Measurements from ENCODE around the gene RAE1. TPM values are rescaled to one million over a fixed set of nuclear protein-coding genes. Genes with fewer than 3 reads are reported as not detected.

RAE1 gene
- total and polyA plus RNA-seq, 2 of the 8 experiments (the other 6 are each of a cell fraction or from before 2014, with no cell fraction given): 35.9 to 44.9 TPM

DNA sequence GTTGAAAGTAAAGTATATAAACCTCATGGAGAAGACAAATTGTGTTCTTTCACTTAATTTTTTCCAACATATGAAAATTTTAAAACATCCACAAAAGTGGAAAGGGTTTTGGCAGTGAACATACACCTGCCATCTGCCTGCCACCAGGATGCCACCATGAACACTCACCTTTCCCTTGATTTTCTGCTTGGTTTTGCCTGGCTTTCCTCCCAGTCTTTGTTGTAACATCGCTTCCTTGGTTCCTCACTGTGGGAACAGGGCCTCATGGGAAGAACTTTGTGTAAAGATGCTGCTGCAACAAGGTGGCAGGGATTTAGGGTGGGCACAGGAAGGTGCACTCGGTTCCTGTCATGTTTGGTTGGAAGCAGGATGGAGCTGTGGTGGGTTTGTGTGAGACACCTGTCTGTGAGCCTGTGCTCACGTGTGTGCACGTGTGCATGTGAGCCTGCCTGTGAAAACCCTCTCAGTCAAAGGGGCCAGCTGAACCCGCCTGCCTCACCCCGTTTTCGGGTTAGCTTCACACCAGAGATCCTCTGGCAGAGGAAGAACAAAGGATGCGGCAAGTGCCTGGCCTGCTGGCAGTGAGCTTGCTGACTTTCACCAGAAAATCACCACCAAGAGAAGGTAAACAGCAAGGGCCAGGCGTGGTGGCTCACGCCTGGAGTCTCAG is 29.2 kb downstream of the RAE1 start:
- FAIRE-seq: no peak
- H2BK12ac ChIP-seq (ENCODE audit: low read depth, low read length): no peak overlapping the region
- H3K36me3 ChIP-seq (ENCODE audit: control insufficient read depth in 2 of 4, insufficient read depth in 4 of 4, low read length in 3 of 4): peaks cover 1 to 19% (median 15%) of the 10 kb centered on the region in 4 experiments; a peak in 6 of 8 replicates
- TF ChIP-seq CHD2 (IDR thresholded peaks at IDR 0.05; ENCODE audit: low read length) (no peak), BRCA1 (IDR thresholded peaks at IDR 0.05; ENCODE audit: low read depth, low read length) (no peak), PHF8 (conservative IDR thresholded peaks at IDR 0.05; ENCODE audit: low read depth, low read length) (no peak), SUZ12 (IDR thresholded peaks at IDR 0.05; ENCODE audit: low read length) (no peak), JUN (IDR thresholded peaks at IDR 0.05; ENCODE audit: low read depth, low read length) (no peak), KDM5A (IDR thresholded peaks at IDR 0.05; ENCODE audit: low read length) (no peak), RBBP5 (IDR thresholded peaks at IDR 0.05; ENCODE audit: borderline replicate concordance, low read depth, low read length) (no peak), EZH2 (IDR thresholded peaks at IDR 0.05; ENCODE audit: low read depth, low read length, severe bottlenecking) (no peak)
- no peaks in the 10 kb centered on the region for H3K9me3 ChIP-seq (ENCODE audit: insufficient read depth in 2 of 2, low read depth in 1 of 2, low read length in 1 of 2)
- H4K91ac ChIP-seq (replicated peaks; ENCODE audit: insufficient read length, low read length): no peak overlapping the region
- no peak overlapping the region for H2AK5ac ChIP-seq (ENCODE audit: low read depth, low read length)
- H3K4me1 ChIP-seq (replicated peaks in 1 of 4; ENCODE audit: control insufficient read depth in 3 of 4, insufficient read depth in 4 of 4, low read length in 3 of 4): no peaks in the 10 kb centered on the region
- H2AFZ ChIP-seq (ENCODE audit: low read length): no peak overlapping the region
- no peak overlapping the region for H3K4me2 ChIP-seq (ENCODE audit: insufficient read depth in 1 of 2, low read depth in 2 of 2, low read length in 2 of 2)
- H3K4me3 ChIP-seq (ENCODE audit: extremely low read depth in 1 of 4, insufficient read depth in 2 of 4, low read depth in 3 of 4, low read length in 4 of 4): no peak overlapping the region
- H3K27me3 ChIP-seq (replicated peaks in 1 of 4; ENCODE audit: control insufficient read depth in 3 of 4, extremely low read depth in 1 of 4, insufficient read depth in 3 of 4, low read length in 3 of 4): no peaks in the 10 kb centered on the region
- H2BK5ac ChIP-seq (ENCODE audit: low read depth, low read length): no peak overlapping the region
- H3K79me2 ChIP-seq (ENCODE audit: control insufficient read depth in 1 of 2, insufficient read depth in 2 of 2, low read length in 2 of 2): no peaks in the 10 kb centered on the region
- DNase-seq (ENCODE audit: low read depth in 1 of 2, low spot score in 2 of 2): no peak
- H3K79me1 ChIP-seq (ENCODE audit: low read depth, low read length): peaks cover 3% of the 10 kb centered on the region; the same call in 1 of the 2 replicates
- H3K56ac ChIP-seq (replicated peaks; ENCODE audit: insufficient read length, low read depth, low read length): no peak overlapping the region
- H2BK120ac ChIP-seq (replicated peaks; ENCODE audit: low read depth, low read length): no peak overlapping the region
- H3K23me2 ChIP-seq (ENCODE audit: low read depth, low read length): no peaks in the 10 kb centered on the region
- no peak overlapping the region for H3K27ac ChIP-seq (ENCODE audit: low read depth, low read length)
- H3K18ac ChIP-seq (ENCODE audit: extremely low read depth, low read length): no peak overlapping the region
- no peak overlapping the region for H2BK15ac ChIP-seq (ENCODE audit: low read length)
- no peak overlapping the region for H3K23ac ChIP-seq (ENCODE audit: insufficient read length)
- no peak overlapping the region for H3K9ac ChIP-seq (replicated peaks in 1 of 4; ENCODE audit: extremely low read depth in 1 of 4, low read depth in 3 of 4, low read length in 3 of 4)
- H4K8ac ChIP-seq (ENCODE audit: extremely low read depth, insufficient read depth, low read length): peak overlapping the region; percentile 7; the same call in 1 of the 2 replicates
- no peak overlapping the region for H3K14ac ChIP-seq (ENCODE audit: insufficient read length)
- H4K5ac ChIP-seq (ENCODE audit: insufficient read length, low read depth, low read length): no peak overlapping the region
- no peak overlapping the region for H3K4ac ChIP-seq (replicated peaks; ENCODE audit: insufficient read length, low read depth, low read length)
- CTCF ChIA-PET (ENCODE audit: partially characterized antibody): interaction anchor here (0.8 to 3.3 kb wide), 12 partner anchors 10 to 288 kb away, joined by 3 to 13 read pairs (median 4); no protein-coding TSS in a partner anchor
- no peak overlapping the region for H2BK20ac ChIP-seq (ENCODE audit: low read length)
- WGBS, 2 experiments (ENCODE audit: extremely low coverage in 1 of 2, insufficient coverage in 1 of 2, insufficient read length in 1 of 2, insufficient replicate concordance in 2 of 2, low coverage in 1 of 2, low lambda C conversion rate in 2 of 2, missing lambda C conversion rate in 1 of 2): 84% methylated on average over 10 of the region's 10 CpGs; no CpG with 5 or more reads in 1 of the 2 experiments
- POLR2A ChIA-PET (ENCODE audit: partially characterized antibody): no interaction called here
- peaks cover 0 to 3% of the 10 kb centered on the region in 2 experiments for H4K20me1 ChIP-seq (replicated peaks in 1 of 2; ENCODE audit: control insufficient read depth in 1 of 2, insufficient read depth in 2 of 2, low read length in 2 of 2)

Data from H1 (cell line).